Adrenal gland (tissue), 5 donors: ENCODE data around the gene UQCRH.
"Not testable (repeated sequence)": the region's sequence is repeated elsewhere in the genome, so short reads cannot be mapped to it uniquely, and the experiment has no call there.

Experiments
- CTCF ChIP-seq, 6 experiments: fragments of 450-650 bp in 4 of 6; fragments of 200-600 bp in 2 of 6; sonication (generic) in 1 of 6; IDR thresholded peaks; 1 replicate in 5 of 6; 2 replicates in 1 of 6; pipeline versions ENCODE4 v1.5.1 to v1.8.0; 2016 to 2021; ENCODE audit warnings: antibody characterized with exemption in 6 of 6, mild to moderate bottlenecking in 2 of 6, moderate library complexity in 1 of 6
- POLR2A ChIP-seq, 2 donors: fragments of 450-650 bp; IDR thresholded peaks; one replicate each; pipeline ENCODE4 v1.6.1; 2017; ENCODE audit warnings: antibody characterized with exemption in 2 of 2, mild to moderate bottlenecking in 2 of 2, moderate library complexity in 1 of 2
- donor health status: DM: no; HTN: no; CAD: no.

GRCh38 chr1:46355920-46356319 is 52.4 kb downstream of the UQCRH start:
- not testable (repeated sequence) for TF ChIP-seq POLR2A, CTCF (IDR thresholded peaks at IDR 0.05)
